Kasumi-1 (cell line): Measurements from ENCODE around the gene TRMU.
A peak's percentile ranks its signal among the peaks of the same experiment; 100 is the strongest.

Experiments
- DNase-seq, 2 experiments: peaks; one replicate each; lab custom pipeline; 2025; lab: John Stamatoyannopoulos, UW

Gene TRMU

DNA sequence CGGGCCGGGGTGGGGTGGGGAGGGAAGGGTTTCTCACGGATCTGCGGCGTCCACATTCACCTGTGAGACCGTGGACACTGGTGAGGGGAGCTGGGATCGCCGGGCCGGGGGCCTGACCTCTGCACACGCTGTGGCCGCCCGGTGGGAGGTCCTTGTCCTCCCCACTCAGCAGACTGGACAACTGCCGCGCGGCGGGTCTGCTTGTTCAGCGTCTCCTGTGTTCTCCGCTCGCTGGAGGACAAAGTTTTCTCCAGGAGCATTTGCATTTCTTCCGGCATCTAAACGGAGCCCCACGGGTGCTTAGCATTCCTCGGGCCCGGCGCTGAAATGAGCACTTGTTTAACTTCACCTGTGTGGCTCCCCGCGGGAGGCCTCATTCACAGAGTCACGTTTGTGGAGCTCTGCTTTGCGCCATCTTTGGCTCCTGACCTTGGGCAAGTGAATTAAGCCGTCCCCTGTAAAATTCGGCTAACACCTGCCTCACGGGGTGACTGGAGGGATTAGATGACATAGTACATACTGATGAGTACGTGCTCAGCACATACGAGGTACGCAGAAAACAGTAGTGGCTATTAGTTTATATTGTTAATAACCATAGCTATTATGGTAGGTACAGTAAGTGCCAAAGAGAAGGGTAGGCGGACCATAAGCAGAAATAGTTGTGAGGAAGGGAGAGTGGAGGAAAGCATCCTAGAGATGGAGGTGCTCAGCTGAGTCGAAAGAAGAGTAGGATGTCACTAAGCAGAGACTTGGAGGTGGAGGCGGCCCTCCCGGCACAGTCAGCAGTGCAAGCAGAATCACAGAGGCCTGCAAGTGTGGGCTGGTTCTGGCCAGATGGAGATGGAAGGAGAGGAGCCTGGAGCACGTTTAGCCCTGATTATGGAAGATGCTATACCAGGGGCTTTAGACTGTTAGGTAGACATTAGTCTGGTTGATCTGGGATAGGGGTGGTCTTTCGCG, 885 bp downstream of the TRMU start:
- DNase-seq = peak in 1 of 2 experiments; percentile 21

DNA sequence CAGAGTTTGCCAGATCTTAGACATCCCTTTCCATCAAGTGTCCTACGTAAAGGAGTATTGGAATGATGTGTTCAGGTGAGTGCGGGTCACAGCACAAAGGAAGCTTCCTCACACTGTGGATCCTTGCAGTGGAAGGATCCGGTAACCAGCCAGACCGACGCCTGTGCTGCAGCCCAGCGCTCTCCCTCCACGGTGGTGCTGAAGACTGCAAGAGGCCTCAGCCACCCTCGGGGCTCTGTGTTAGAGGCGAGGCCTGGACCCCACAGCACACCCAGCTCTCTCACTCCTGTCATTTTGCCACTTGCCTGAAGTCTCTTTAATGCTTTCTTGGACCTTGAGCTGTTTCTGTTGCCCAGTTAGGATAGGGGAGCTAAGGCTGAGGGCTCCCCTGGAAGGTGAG, 2.4 kb downstream of the TRMU start:
- DNase-seq = no peak

DNA sequence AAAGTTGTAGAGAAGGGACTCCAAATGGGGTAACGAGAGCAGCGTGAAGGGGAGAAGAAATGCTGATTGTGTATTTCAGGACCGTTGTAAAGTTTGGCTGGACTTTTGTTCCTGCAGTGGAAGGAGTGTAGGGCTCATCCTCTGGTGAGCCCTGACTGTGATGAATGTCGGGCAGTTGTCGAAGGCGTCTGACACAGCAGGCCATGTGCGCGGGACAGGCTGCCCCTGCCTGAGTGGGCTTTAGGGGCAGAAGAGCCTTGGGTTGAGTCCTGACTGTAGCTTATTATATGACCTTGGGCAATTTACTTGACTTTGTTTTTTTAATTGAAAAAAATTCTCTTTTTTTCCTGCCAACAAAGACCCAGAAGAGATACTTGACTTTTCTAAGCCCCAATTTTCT, 3.1 kb downstream of the TRMU start:
- DNase-seq = no peak

DNA sequence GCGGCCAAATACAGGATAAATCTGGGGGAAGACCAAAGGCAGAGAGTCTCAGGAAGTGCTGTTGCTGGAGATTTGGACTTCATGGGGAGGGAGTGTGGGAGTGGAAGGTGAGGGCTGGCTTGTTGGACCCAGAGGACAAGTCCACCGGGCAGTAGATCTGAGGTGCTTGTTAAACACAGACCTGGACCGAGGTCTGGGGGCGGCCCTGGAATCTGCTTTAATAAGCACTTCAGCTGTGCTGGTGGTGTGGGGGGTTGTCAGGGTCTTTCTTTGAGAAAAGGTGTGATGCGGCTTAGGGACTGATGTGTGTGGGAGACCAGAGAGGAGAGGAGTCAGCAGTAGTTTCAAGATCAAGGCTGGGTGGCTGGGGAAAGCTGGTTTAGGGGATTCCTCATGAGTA, 4.4 kb downstream of the TRMU start:
- DNase-seq = no peak

DNA sequence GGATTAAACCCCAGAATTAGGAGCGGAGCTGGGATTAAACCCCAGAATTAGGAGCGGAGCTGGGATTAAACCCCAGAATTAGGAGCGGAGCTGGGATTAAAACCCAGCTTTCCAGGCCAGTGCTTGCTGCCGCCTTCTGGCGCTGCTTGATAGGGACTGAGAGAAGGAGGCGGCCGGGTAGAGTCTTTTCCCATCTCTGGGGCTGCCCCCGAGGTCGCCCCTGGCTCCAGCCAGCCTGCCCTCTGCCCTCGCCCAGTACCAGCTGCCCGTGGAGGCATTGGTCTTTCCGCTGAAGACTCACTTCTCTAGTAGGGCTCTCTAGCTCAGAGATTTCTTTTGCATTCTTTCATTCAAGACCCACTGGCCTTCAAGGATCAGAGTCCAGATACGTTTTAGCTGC, 5.2 kb downstream of the TRMU start:
- DNase-seq = no peak

DNA sequence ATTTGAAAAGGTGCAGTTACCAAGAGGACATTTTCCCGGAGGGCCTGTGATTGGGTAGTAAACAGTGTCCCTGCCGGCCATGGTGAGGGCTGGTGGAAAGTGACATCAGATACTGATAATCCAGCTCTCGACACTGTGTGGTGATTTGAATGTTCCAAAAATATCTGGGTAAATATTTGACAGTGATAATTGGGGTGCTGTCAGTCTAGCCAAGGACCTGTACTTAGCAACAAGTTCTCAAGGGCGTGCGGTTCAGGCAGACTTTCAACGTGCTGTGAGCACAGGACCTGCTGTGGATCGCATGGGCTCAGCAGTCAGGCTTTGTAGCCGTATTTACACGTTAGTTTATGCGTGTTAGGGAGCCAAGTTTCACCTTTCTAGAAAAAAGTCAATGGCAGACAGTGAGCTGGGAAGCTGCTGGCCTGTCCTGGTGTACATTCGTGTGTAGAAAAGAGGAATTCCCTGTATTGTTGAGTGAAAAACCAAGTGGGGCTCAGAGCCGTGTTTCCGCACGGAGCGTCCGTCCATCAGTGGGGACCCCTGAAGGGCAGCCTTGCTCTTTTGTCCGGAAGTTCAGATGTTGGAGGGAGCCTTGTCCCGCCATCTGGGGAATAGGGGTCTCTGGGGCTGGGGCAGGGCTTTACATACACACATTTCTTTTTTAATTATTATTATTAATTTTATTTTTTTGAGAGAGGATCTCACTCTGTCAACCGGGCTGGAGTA, 11.3 kb downstream of the TRMU start:
- DNase-seq = no peak

DNA sequence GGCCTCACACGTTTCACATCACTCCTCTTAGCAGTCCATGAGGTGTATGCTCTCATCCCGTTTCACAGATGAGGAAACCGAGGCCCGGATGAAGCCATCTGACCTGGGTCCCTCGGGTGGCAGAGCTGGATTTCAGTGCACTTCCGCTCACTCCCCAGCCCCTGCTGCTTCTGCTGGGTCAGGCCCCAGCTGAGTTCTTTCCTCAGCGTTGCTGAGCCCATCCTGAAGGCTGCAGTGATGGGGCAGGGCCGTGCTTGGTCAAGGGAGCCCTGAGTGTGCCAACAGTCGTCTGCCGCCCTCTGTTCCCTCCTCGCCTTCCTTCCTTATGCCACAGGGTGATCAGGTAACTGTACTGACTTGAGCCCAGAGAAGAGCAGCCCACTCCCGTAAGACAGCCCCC, 12.1 kb downstream of the TRMU start:
- no peak for DNase-seq

DNA sequence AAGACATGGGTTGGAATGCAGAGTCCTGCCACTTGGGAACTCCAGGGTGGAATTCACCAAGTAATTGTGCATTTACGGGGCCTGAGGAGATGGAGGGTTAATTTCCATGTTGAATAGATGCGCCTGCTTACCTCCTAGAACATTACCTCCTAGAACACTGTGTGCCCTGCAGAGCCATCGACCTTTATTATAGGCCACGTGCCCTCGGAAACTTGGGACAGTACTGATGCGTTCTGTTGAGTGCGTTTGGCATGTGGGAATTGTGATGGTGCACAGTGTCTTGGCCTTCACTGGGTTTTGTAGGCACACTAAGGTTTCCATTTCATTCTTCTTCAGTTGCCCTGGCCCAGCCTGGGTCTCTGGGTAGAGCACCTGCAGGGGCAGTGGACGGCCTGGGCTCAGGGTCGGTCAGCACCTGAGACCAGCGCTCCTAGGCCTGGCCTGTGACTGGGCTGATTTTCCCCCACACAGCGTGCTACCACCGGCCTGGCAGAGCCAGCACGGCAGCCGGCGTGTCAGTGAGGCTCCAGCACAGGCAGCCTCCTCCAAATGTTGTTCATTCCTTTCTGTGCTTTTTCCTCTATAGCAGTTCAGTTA, 12.7 kb downstream of the TRMU start:
- DNase-seq = no peak

DNA sequence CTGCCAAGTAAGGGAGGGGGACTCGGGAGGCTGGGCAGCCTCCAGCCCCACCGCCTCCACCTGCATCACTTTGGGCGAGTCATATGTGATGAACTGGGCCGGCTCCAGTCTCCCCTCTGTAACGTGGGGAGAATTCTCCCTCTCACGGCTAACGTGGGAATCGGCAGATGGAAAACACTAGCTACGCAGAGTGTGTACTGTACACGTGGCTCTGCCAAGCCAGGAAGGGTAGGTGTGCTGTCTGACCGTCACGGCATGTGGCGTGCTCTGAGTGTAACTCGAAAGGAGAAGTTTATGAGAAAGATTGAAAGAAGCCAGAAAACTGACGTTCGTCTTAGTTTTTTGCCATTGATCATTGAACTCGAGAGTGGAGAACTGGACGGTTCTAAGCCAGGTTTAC, 13.7 kb downstream of the TRMU start:
- DNase-seq = no peak

DNA sequence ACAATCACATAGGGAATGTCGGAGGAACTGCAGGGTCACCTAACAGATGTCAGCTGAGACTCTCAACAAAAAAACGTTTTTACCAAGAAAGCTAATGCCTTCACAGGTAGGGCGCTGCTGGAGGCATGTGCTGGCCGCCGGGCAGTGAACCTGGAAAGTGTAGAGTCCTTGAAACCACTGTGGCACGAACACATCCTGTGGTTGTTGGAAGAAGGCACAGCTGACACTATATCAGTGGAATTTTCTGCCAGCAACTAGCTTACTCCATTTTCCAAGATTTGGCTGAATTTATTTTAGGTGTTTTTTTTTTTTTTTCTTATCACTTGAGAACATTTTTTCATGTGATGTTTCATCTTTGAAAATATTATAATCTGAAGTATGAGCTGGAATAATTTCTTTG, 14.2 kb downstream of the TRMU start:
- DNase-seq = no peak

DNA sequence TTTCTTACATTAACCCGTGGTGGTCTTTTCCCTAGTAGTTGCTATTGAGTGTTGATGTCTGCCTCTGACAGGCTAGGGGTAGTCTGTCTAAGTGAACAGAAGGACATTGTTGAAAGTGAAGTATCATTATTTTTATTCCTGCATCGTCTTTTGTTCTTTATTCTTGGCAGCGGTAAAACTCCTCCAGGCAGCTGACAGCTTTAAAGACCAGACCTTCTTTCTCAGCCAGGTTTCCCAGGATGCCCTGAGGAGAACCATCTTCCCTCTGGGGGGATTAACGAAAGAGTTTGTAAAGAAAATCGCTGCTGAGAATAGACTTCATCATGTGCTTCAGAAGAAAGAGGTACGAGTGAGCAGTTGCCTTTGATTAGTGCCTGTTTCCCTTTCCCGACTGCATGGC, 14.6 kb downstream of the TRMU start:
- no peak for DNase-seq

DNA sequence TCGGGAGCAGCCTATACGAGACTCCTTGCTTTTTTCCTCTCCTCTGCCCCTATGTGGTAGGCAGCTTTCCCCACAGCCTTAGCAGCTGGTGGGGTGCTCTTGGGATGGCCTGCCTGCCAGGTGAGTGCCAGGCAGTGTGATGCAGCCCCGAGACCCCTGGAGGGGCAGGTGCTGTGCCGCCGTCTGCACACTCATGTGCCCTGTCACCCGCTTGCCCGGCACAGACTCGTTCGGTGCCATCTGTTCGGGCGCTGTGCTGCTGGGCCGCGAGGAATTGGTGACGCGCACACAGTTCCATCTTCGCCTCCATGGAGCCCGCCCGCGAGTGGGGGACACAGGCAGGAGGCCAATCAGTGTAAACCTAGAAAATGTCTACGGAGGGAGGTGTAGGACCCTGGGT, 15.1 kb downstream of the TRMU start:
- DNase-seq = no peak

DNA sequence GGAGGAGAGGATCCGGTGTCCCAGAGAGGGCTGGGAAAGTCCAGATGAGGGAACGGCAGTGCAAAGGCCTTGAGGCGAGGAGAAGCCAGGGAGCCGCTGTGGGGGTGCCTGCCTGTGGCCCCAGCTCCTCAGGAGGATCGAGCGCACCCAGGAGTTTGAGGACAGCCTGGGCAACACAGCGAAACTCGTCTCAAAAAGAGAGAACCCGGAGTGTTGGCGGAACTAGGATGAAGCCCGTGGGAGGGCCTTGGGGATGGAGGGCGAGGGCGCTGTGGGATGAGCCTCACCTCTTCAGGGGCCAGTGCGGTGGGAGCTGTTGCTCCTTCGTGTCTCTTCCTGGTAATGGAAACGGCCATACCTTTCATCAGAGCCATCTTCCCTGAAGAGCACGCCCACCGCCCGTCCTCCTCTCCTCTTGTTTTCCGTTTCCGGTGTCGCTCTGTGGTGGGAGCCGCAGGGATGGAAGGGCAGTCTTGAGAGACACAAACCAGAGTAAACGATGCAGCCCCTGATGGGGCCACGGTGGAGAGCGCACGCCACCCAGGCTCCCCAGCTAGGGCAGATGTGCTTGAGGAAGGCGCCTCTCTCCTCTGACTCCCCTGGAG, 15.7 kb downstream of the TRMU start:
- no peak for DNase-seq

DNA sequence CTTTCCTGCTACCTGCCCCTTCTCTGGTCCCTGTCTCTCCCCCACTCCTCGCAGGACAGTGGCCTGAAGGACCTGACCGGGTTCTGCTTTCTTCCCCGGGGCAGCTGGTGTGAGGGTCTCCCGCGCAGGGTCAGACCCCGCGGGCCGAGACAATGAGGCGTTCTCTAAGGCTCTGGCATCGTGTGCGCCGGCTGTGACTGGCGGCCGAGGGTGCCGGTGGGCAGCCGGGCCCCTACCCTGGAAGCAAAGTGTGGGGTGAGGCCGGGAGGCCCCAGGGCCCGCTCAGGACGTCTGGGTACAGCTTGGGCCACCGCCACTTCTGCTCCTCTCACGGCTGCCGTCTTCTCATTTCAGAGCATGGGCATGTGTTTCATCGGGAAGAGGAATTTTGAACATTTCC, 16.3 kb downstream of the TRMU start:
- no peak for DNase-seq

DNA sequence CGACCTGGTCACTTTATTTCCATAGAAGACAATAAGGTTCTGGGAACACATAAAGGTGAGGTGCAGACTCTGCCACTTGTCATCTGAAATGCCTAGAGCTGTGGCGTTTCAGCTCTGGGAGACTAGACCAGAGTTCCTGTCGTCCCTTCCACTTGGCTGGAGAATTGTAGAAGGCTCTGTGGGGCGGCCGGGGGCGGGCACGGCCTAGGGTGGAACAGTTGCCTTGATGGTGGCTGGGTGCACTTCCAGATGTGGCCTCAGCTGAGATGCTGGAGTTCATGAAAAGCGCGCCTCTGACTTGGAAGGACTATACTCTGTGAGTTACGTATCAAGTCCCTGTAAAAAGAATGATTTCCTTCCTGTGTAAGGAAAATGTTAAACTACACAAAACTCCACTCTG, 16.8 kb downstream of the TRMU start:
- DNase-seq = no peak

DNA sequence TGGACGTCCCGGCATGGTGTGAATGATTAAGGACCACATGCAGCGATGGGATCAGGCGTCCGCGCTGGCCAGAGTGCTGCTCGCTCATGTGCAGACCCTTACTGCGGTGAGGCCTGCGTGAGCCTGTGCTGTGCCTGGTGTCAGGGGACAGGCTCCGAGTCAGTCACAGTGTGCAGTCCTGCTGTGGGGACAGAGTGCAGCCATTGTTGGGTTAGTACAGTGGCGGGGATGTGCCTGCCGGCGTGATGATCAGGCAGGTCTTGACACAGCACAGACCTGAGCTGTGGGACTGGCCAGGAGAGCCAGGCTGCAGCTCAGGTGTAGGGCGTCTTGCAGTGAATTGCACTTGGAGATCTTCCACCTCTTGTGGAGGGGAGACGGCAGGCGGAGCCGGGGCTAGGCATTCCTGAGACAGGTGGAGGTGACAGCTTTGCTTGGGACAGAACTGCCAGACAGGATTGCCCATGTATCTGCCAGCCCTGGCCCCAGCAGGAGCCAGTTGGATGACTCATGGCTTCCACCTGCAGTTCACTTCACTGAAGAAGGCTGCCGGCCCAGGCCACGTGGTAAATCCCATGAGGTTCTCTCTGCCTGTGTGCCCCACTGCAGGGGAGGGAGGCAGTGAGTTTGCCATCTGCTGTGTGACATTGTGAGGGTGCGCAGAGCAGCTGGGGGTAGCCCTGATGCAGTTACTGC, 17.3 kb downstream of the TRMU start:
- no peak for DNase-seq

DNA sequence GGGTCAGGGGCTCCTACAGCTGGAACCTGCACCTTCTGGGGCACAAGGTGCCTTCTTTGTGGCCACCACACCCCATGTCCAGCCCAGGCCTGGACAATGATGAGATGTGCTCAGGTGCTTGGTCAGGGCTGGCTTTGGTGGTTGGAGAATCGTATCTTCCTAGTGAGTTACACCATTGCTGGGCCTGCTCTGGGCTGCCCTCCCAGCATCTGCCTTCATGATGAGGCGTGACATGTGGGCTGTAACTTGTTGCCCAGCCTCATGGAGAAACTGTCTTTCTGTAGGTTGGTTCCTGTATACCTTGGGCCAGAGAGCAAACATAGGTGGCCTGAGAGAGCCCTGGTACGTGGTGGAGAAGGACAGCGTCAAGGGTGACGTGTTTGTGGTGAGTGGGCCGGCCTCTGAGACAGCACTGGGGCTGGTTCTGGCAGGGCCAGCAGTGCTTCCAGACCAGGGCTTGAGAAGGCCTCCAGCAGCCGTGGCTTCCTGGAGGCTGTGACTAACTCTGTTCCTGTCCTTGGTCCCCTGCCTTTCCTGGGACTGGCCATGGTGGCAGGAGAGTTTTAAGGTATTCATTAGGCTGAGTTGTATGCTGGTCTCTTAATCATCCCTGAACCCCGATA, 18.1 kb downstream of the TRMU start:
- DNase-seq = no peak

DNA sequence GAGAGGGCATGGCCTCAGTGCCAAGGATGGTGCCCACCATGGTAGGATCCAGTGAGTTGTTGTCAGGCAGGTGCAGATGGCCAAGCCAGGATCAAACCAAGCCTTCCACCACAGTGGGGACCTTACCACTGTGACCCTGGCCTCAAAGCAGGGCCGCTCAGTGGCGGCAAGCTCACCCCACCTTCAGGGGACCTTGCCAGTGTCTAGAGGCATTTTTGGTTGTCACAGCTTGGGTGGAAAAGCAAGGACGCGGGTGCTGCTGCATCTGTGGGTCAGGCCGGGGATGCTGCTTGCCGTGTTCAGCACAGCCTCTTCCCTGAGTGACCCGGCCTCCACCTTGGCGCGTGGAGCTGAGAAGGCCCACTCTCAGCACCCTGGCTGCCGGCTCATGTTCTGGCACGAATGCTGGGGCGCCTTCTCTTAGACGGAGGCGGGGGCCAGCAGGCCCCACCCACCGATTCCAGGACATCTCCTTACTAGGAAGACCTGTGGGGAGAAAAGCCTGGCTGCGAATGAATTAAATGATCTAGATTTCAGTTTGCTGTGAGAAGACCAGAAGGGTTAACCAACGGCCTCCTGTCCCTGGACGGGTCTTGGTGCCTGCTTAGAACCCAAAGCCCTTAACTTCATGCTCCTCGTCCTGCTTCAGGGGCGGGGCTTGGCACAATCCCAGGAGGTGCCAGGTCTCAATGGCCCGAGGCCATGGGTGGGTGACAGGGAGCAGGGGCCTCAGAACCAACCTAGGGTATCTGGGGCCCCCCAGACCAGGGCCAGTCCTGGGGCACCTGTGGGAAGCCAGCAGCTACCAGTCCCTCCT, 18.9 kb downstream of the TRMU start:
- no peak for DNase-seq

DNA sequence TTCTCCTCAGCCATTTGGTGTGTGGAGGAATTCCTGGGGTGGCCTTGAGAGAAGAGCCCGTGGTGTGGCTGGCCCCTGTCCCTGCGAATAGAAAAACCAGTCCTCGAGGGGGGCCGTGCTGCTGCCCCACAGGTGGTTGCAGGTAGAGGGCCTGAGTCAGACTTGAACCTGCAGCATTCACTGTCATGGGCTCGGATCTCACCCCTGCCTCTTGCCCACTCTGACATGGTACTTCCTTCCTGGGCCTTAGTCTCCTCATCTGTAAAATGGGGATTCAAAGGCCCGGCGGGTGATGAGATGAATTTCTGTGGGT, 19.4 kb downstream of the TRMU start:
- DNase-seq = no peak

DNA sequence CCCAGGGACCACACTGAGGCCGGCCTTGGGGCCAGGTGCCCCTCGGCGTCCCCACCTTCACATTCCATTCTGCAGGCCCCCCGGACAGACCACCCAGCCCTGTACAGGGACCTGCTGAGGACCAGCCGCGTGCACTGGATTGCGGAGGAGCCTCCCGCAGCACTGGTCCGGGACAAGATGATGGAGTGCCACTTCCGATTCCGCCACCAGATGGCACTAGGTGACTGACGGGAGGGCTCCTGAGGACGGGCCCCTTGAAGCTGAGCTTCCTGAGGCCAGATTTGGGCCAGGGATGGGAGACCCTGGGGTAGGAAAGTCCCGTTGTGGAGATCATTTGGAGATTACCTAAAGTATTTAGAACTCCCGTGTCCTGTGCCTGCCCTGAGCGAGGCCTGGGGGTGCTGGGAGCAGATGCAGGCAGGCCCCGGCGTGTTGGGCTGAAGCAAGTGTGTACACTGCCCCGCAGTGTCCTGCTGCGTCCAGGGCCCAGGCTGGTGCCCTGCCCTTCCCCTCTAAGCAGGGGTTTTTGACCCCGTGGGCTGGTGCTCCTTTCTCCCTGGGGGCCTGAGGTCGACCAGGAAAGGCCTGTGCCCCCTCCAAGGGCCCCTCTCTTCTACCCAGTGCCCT, 20.0 kb downstream of the TRMU start:
- DNase-seq = peak; percentile 64 to 70
